ENCODE measurements around the gene CIDEC. TPM values are rescaled to one million over a fixed set of nuclear protein-coding genes. Genes with fewer than 3 reads are reported as not detected.

CIDEC gene
- polyA plus RNA-seq, 1 experiment: 0.09 TPM

GRCh38 chr3:9908286-9908685 lies 28.2 kb upstream of the CIDEC start:
- no peaks in the 10 kb centered on the region for H3K27me3 ChIP-seq (ENCODE audit: control insufficient read depth, insufficient read depth, low read length)
- peaks cover 3% of the 10 kb centered on the region; the same call in 1 of the 2 replicates for H3K36me3 ChIP-seq (ENCODE audit: control insufficient read depth, insufficient read depth, low read length)
- POLR2A ChIA-PET: no interaction called here
- TF ChIP-seq CTCF (IDR thresholded peaks at IDR 0.05; ENCODE audit: insufficient read depth, low read depth, low read length): no peak
- CTCF ChIA-PET: no interaction called here
- DNase-seq (ENCODE audit: low read depth): no peak
- no peak overlapping the region for H3K4me3 ChIP-seq (ENCODE audit: low read depth, low read length)

GRCh38 chr3:9906480-9906879 lies 26.4 kb upstream of the CIDEC start:
- Histone ChIP-seq H3K27me3 (ENCODE audit: control insufficient read depth, insufficient read depth, low read length) (no peaks in the 10 kb centered on the region), H3K4me3 (ENCODE audit: low read depth, low read length) (no peak overlapping the region), H3K36me3 (ENCODE audit: control insufficient read depth, insufficient read depth, low read length) (peaks cover 3% of the 10 kb centered on the region; the same call in 1 of the 2 replicates)
- no peak for TF ChIP-seq CTCF (IDR thresholded peaks at IDR 0.05; ENCODE audit: insufficient read depth, low read depth, low read length)
- CTCF ChIA-PET: interaction anchor here (1.2 kb wide), 1 partner anchor 42 kb away, joined by 3 read pairs; no protein-coding TSS in a partner anchor
- no peak for DNase-seq (ENCODE audit: low read depth)
- POLR2A ChIA-PET: no interaction called here

- DNase-seq (ENCODE audit: low read depth): no peak
- no peaks in the 10 kb centered on the region for H3K27me3 ChIP-seq (ENCODE audit: control insufficient read depth, insufficient read depth, low read length)
- H3K36me3 ChIP-seq (ENCODE audit: control insufficient read depth, insufficient read depth, low read length): peaks cover 3% of the 10 kb centered on the region; the same call in 1 of the 2 replicates
- ChIA-PET POLR2A (interaction anchor here (0.6 kb wide), 1 partner anchor 263 kb away, joined by 3 read pairs; no protein-coding TSS in a partner anchor), CTCF (interaction anchor here (1.4 to 3.3 kb wide), 2 partner anchors 10 to 39 kb away, joined by 3 to 12 read pairs; no protein-coding TSS in a partner anchor)
- H3K4me3 ChIP-seq (ENCODE audit: low read depth, low read length): no peak overlapping the region
- TF ChIP-seq CTCF (IDR thresholded peaks at IDR 0.05; ENCODE audit: insufficient read depth, low read depth, low read length): no peak
Measured at GRCh38 chr3:9903904-9904303, 23.9 kb upstream of the CIDEC start.

- POLR2A ChIA-PET: interaction anchor here (1.1 kb wide), 1 partner anchor 9 kb away, joined by 18 read pairs; no protein-coding TSS in a partner anchor
Measured at GRCh38 chr3:9903238-9903624, 23.2 kb upstream of the CIDEC start.

More at GRCh38 chr3:9903238-9903624, 23.2 kb upstream of the CIDEC start:
- H3K4me3 ChIP-seq (ENCODE audit: low read depth, low read length): peak overlapping the region; percentile 13
- no peak for DNase-seq (ENCODE audit: low read depth)
- TF ChIP-seq CTCF (IDR thresholded peaks at IDR 0.05; ENCODE audit: insufficient read depth, low read depth, low read length): no peak
- no peaks in the 10 kb centered on the region for H3K27me3 ChIP-seq (ENCODE audit: control insufficient read depth, insufficient read depth, low read length)
- CTCF ChIA-PET: interaction anchor here (1.1 to 3.3 kb wide), 5 partner anchors 9 to 39 kb away, joined by 3 to 12 read pairs (median 5); no protein-coding TSS in a partner anchor
- peaks cover 3% of the 10 kb centered on the region; the same call in 1 of the 2 replicates for H3K36me3 ChIP-seq (ENCODE audit: control insufficient read depth, insufficient read depth, low read length)

All from BJ (cell line).